PC-9 (cell line): Measurements from ENCODE around the gene IL20RA. TPM values are rescaled to one million over a fixed set of nuclear protein-coding genes. Genes with fewer than 3 reads are reported as not detected.
A peak's percentile ranks its signal among the peaks of the same experiment; 100 is the strongest.

Experiments used
- BruUV-seq: library from RNA; stranded (reverse); fragments of 400-500 nt; replicated peaks from 2 replicates; lab custom pipeline; 2021; lab: Mats Ljungman, UMichigan
- CTCF ChIA-PET: fragments of 300-600 bp; sonication (Branson Sonifier 250); formaldehyde crosslinking; loops from one replicate; lab custom pipeline; 2022; ENCODE audit warnings: antibody characterized with exemption; lab: Charles Lee
- POLR2A ChIA-PET: fragments of 300-600 bp; sonication (Branson Sonifier 250); formaldehyde crosslinking; loops from one replicate; lab custom pipeline; 2022; ENCODE audit warnings: antibody characterized with exemption; ENCODE audit not compliant: unreplicated experiment; lab: Charles Lee
- DNase-seq, 2 experiments: peaks; one replicate each; pipeline versions ENCODE4 v3.0.0 to v3.0.0-alpha.2; 2015 to 2022; ENCODE audit warnings: mixed read lengths in 1 of 2
- H2AFZ ChIP-seq: fragments of 200-600 bp; sonication (generic); 2 replicates; pipeline ENCODE4 v1.8.1; 2017; ENCODE audit warnings: antibody characterized with exemption
- H3F3A ChIP-seq: fragments of 200-600 bp; sonication (generic); 2 replicates; pipeline ENCODE4 v1.8.1; 2017; ENCODE audit warnings: antibody characterized with exemption, mild to moderate bottlenecking, low read depth; ENCODE audit not compliant: insufficient read depth
- H3K27ac ChIP-seq: fragments of 200-600 bp; sonication (generic); 2 replicates; pipeline ENCODE4 v1.6.1; 2016; ENCODE audit warnings: mixed run types
- H3K27me3 ChIP-seq: fragments of 200-600 bp; sonication (generic); 2 replicates; pipeline ENCODE4 v1.6.1; 2016; ENCODE audit warnings: low read depth, mixed run types; ENCODE audit not compliant: insufficient read depth
- H3K36me3 ChIP-seq: fragments of 200-600 bp; sonication (generic); 2 replicates; pipeline ENCODE4 v1.6.1; 2016; ENCODE audit warnings: low read depth, mixed run types
- H3K4me1 ChIP-seq: fragments of 200-600 bp; sonication (generic); replicated peaks from 2 replicates; pipeline ENCODE4 v1.6.1; 2016; ENCODE audit warnings: mixed run types; ENCODE audit not compliant: insufficient read depth
- H3K4me2 ChIP-seq: fragments of 200-600 bp; sonication (generic); 2 replicates; pipeline ENCODE4 v1.6.1; 2017; ENCODE audit warnings: mixed run types
- H3K4me3 ChIP-seq: fragments of 200-600 bp; sonication (generic); 2 replicates; pipeline ENCODE4 v1.6.1; 2016; ENCODE audit warnings: mixed run types
- H3K79me2 ChIP-seq: fragments of 200-600 bp; sonication (generic); 2 replicates; pipeline ENCODE4 v1.6.1; 2017; ENCODE audit warnings: low read depth, mixed run types
- H3K9me2 ChIP-seq: fragments of 200-600 bp; sonication (generic); 2 replicates; pipeline ENCODE4 v1.8.1; 2017; ENCODE audit warnings: mild to moderate bottlenecking; ENCODE audit not compliant: insufficient read depth
- H3K9me3 ChIP-seq: fragments of 200-600 bp; sonication (generic); 2 replicates; pipeline ENCODE4 v1.8.1; 2016; ENCODE audit warnings: low read depth; ENCODE audit not compliant: insufficient read depth
- H4K20me1 ChIP-seq: fragments of 200-600 bp; sonication (generic); 2 replicates; pipeline ENCODE4 v1.8.1; 2017; ENCODE audit not compliant: insufficient read depth
- EZH2 ChIP-seq: fragments of 200-600 bp; sonication (generic); IDR thresholded peaks from 2 replicates; pipeline ENCODE4 v1.8.0; 2017; ENCODE audit warnings: antibody characterized with exemption, low read depth
- intact Hi-C: fragments of 100-400 bp; cut with micrococcal nuclease; formaldehyde crosslinking; loops from one replicate; pipeline ENCODE4 v1.10.0; 2022; ENCODE audit not compliant: unreplicated experiment
- total RNA-seq: library from RNA; stranded (reverse); gene quantifications from 2 replicates; pipeline ENCODE4 v1.2.3, GENCODE V29; 2021
- TF ChIP-seq, protein P1 (sequence below): fragments of 200-600 bp; sonication (generic); conservative IDR thresholded peaks from 2 replicates; pipeline ENCODE4 v1.6.1; 2017; ENCODE audit warnings: mixed run types, antibody characterized with exemption, mild to moderate bottlenecking, moderate library complexity

IL20RA gene
- total RNA-seq, 1 experiment from 2014 or later, result 2.5 TPM

DNA sequence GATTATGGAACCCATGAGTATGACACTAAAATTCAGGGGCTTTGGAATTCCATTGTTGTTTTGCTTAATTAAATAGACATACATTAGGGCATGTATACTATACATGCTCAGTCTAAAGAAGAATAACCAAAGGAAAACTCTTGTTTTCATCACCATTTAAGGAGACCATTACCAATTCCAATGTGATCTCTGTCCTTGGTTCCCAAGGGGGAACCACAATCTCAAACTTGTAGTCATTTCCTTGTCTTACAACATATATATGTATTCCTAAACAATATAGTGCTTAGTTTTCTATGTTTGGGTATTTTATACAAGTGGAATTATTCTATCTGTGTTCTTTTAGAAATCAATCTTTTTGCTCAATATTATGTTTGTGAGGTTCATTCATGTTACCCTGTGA, 49.2 kb downstream of the IL20RA start:
- Histone ChIP-seq H3K4me2 (peak overlapping the region; percentile 23; the same call in 1 of the 2 replicates), H3K79me2 (no peaks in the 10 kb centered on the region), H3K27me3 (no peaks in the 10 kb centered on the region), H2AFZ (no peak overlapping the region), H3K9me3 (no peaks in the 10 kb centered on the region; the same call in 1 of the 2 replicates), H4K20me1 (no peaks in the 10 kb centered on the region), H3K27ac (peak overlapping the region; percentile 33), H3K36me3 (peaks cover 9% of the 10 kb centered on the region; the same call in 1 of the 2 replicates), H3K4me1 (peaks cover 27% of the 10 kb centered on the region), H3K9me2 (no peaks in the 10 kb centered on the region; the same call in 1 of the 2 replicates), H3F3A (peaks cover 21% of the 10 kb centered on the region), H3K4me3 (no peak overlapping the region)
- intact Hi-C loops, result no loop called here
- ChIA-PET POLR2A (interaction anchor here (0.6 kb wide), 1 partner anchor 15 kb away, joined by 3 read pairs; no protein-coding TSS in a partner anchor), CTCF (no interaction called here)
- BruUV-seq, result no TSS peak
- TF ChIP-seq, protein P1, sequence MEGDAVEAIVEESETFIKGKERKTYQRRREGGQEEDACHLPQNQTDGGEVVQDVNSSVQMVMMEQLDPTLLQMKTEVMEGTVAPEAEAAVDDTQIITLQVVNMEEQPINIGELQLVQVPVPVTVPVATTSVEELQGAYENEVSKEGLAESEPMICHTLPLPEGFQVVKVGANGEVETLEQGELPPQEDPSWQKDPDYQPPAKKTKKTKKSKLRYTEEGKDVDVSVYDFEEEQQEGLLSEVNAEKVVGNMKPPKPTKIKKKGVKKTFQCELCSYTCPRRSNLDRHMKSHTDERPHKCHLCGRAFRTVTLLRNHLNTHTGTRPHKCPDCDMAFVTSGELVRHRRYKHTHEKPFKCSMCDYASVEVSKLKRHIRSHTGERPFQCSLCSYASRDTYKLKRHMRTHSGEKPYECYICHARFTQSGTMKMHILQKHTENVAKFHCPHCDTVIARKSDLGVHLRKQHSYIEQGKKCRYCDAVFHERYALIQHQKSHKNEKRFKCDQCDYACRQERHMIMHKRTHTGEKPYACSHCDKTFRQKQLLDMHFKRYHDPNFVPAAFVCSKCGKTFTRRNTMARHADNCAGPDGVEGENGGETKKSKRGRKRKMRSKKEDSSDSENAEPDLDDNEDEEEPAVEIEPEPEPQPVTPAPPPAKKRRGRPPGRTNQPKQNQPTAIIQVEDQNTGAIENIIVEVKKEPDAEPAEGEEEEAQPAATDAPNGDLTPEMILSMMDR, result no peak
- TF ChIP-seq EZH2, result no peak
- DNase-seq, result no peak

DNA sequence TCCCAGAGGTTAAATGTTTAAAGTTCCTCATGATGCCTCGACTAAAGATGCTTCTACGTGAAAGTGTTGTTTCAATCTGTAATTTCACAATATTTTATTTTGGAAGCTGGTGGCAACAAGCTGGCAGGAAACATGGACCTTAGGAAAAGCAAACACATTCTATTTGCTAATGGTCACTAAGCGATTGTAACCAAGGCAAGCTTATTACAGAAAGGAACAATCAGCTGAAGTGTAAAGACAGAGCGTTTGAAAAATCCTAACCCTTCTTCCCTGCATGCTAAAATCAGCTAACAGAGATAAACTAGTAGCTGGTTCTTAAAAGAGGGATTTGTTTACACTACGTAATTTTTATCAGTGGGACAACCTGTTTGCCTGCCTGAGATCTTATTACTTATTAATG, 50.0 kb downstream of the IL20RA start:
- peaks cover 3% of the 10 kb centered on the region; the same call in 1 of the 2 replicates for H3K36me3 ChIP-seq
- ChIA-PET CTCF (no interaction called here), POLR2A (interaction anchor here (0.7 kb wide), 1 partner anchor 1461 kb away, joined by 3 read pairs; no protein-coding TSS in a partner anchor)
- peaks cover 27% of the 10 kb centered on the region for H3K4me1 ChIP-seq
- intact Hi-C loops, result no loop called here
- peaks cover 14% of the 10 kb centered on the region; the same call in 1 of the 2 replicates for H3F3A ChIP-seq
- H3K79me2 ChIP-seq, result no peaks in the 10 kb centered on the region
- H3K27me3 ChIP-seq, result no peaks in the 10 kb centered on the region
- DNase-seq, result peak in 1 of 2 experiments; percentile 70
- peak overlapping the region; percentile 33 for H3K27ac ChIP-seq
- no peaks in the 10 kb centered on the region for H3K9me2 ChIP-seq
- H3K4me3 ChIP-seq, result no peak overlapping the region
- peak overlapping the region; percentile 23 for H3K4me2 ChIP-seq
- BruUV-seq, result no TSS peak
- no peak overlapping the region for H2AFZ ChIP-seq
- no peaks in the 10 kb centered on the region; the same call in 1 of the 2 replicates for H3K9me3 ChIP-seq
- no peaks in the 10 kb centered on the region for H4K20me1 ChIP-seq
- TF ChIP-seq, protein P1, result no peak
- no peak for TF ChIP-seq EZH2

DNA sequence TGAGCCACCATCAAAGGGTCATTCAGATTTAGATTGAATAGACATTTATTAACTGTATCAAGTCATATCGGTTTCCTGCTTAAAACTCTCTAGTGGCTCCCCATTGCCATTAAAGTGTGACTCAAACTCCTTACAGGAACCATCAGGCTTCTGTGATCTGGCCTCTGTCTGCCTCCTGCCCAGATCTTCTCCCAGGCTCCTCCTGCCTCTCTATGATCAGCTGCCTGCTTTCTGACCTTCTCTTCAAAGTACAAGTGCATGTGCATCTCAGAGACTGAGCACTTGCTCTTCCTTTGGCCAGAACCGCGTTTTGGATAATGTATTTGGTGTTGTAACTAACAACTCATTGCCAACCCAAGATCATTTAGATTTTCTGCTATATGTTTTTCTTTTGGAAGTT, 52.7 kb downstream of the IL20RA start:
- no peaks in the 10 kb centered on the region for H3K27me3 ChIP-seq
- no peaks in the 10 kb centered on the region; the same call in 1 of the 2 replicates for H3K9me3 ChIP-seq
- BruUV-seq, result no TSS peak
- intact Hi-C loops, result no loop called here
- no peak overlapping the region for H3K4me2 ChIP-seq
- H3F3A ChIP-seq, result peaks cover 18% of the 10 kb centered on the region; the same call in 1 of the 2 replicates
- H3K4me3 ChIP-seq, result no peak overlapping the region
- no peak for TF ChIP-seq EZH2
- TF ChIP-seq, protein P1, result no peak
- H4K20me1 ChIP-seq, result no peaks in the 10 kb centered on the region
- ChIA-PET POLR2A (no interaction called here), CTCF (no interaction called here)
- DNase-seq, result no peak
- H3K27ac ChIP-seq, result no peak overlapping the region
- H2AFZ ChIP-seq, result no peak overlapping the region
- H3K79me2 ChIP-seq, result no peaks in the 10 kb centered on the region
- H3K9me2 ChIP-seq, result no peaks in the 10 kb centered on the region
- H3K4me1 ChIP-seq, result peaks cover 34% of the 10 kb centered on the region
- no peaks in the 10 kb centered on the region for H3K36me3 ChIP-seq
